HUDEP-2 (cell line): ENCODE measurements around the gene TM9SF3.
A peak's percentile ranks its signal among the peaks of the same experiment; 100 is the strongest.
"Not testable (repeated sequence)": the region's sequence is repeated elsewhere in the genome, so short reads cannot be mapped to it uniquely, and the experiment has no call there.

ENCODE experiments used
- DNase-seq, 76 experiments: peaks; one replicate each; lab custom pipeline; 2025; ENCODE audit not compliant: unreplicated experiment in 76 of 76; lab: John Stamatoyannopoulos, UW

TM9SF3 gene

DNA sequence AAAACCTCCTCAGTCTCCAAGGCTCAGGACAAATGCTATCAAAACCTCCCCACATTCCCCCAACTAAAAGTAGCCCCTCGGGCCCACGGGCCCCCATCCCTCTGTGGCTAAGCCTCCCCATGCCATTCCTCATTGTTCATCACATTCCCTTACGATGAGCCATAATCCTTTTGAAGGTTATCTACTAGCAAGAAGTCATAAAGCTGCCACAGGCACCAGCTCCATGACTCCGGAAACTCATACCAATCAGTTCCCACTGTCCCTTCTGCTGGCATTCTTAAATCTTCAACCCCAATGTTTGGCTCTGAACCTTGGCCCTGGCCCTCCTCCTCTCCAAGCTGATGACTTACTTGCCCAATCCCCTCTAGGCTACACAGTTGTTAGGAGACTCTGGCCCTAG is 19.4 kb upstream of the TM9SF3 start:
- DNase-seq, result no peak

DNA sequence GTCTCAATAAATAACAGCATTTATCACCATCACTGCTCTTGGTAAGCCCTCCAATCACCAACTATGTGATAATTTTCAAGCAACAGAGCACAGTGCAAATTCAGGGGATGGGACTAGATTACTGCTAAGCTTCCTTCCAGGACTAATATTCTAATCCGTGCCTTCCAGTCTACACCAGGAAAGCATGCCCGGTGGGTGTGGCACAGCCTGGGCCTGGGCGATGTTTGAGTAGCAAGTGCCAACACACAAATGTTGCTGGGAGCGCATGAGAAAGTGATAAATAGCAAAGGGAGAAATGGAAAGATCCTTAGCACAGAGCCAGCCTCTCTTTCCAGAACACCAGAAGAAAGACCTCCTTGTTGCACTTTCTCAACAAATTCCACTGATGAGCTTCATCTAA is 13.5 kb upstream of the TM9SF3 start:
- DNase-seq, result no peak

DNA sequence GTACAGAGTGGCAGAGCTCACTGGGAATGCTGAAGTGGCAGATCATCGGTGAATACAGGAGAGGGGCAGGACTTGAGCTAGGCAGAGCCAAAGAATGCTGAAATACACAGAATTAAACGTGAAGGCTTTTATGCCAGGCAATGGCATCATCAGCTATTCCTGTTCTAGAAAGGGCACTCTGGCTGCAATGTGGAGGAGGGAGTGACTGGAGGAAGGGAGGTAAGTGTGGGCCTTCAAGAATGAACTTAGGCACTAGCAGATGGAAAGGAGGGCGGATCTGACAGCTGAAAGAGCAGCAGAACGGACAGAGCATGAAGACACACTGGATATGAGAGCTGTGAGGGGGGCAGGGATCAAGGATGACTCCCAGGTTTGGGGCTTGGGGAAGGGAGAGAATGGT is 12.0 kb upstream of the TM9SF3 start:
- no peak for DNase-seq

DNA sequence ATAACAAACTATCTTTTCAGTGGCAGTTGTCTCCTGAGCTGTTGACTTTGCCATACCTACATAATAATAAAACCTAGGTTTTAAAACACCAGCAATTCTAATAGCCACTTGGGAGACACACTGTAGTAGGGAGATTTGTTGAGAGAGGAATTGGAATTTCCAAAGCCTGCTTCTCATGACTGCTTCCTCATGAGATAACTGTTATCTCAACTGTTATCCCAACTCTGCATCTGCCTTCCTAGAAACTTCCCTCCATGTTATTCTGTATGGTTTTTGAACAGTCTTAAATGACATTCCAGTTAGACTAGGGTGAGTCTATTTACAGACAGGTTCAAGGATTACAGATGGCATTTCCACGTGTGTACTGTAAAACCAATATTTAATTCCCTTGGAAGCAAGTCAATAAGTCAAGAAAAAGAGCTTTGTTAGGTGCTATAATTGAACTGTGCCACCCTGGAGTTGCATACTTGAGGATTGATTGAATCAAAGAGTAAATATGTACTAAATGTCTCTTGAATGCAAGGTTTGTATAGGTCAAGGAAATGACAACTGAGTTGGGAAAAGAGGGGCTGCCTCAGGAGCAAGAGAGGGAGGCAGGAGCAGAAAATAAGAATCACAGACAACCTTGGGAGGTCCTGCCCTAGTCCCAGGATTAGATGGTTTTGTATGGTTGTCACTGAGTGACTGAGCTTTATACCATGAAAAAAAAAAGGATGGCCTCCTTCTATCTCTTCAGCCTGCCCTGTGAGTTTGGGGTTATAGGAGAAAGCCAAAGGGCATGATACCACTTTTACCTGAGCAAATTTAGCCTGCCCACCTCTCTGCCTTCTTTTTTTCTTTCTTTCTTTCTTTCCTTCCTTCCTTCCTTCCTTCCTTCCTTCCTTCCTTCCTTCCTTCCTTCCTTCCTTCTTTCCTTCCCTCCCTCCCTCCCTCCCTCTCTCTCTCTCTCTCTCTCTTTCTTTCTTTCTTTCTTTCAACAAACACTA is 9.9 kb upstream of the TM9SF3 start:
- DNase-seq, result no peak

DNA sequence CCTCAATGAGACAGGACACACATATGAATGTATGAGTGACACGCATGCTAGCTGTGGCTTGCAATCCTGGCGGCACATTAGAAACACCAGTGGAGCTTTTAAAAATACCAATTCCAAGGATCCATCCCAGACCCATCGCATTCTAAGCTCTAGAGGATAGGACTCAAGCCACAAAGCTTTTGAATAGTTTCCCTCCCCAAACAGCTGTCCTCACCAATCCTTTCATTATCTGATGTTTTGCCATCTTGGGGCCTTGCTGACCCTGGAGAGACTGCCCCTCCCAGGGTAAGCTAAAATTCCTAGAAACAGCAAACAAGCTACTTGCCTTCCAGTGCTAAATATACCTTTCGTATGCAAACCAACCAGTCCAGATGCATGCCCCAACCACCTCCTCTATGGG is 8.9 kb upstream of the TM9SF3 start:
- DNase-seq, result no peak

DNA sequence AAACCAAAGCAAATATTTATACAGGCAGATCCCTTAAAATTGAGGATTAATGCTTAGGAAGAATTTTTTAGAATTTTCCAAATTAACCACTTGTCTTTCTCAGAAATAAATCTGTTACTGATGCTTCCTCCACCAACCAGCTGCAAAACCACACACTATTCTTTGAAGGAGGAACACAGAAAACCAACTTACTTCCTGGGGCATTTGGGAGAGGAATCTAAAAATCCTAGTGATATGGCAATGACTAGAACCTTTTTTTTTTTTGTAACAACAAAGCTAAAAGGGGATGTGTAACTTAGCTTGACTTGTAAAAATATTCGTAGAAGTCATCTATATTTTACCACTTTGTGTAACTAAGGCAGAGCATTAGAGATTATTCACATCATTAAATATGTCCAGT is 5.1 kb upstream of the TM9SF3 start:
- DNase-seq, result no peak

DNA sequence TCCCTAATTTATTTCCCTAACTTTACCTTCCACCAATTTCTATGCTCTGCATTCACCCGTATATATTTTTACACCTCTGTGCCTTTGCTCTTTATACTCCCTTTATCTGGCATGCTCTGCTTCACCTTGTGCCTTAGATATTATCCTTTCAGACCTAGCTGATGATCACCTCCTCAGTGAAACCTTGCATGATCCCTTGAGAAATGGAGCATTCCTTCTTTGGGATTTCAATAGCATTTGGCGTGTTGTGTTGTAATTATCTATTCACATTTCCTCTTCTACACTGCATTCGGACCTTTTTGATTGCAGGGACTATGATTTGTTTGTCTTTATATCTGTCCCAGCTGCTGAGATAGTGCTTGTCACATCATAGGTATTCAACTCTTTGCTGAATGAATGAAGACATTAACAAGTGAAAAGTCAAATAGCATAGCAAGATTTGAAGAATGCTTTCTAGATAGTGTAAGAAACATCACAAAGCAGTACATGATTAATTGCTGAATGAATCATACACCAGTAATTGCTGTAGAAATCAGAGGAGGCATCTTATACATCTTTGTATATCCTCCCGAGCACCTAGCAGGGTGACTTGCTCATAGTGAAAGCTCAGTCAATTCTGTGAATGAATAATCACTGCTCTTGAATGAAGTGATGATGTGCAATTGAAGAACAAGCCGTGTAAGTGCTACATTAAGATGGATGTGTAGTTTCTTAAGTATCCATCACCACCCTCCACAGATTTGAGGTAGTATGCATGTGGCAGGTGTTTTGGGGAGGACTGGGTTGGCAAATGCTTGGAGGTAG is 2.0 kb upstream of the TM9SF3 start:
- DNase-seq, result no peak

DNA sequence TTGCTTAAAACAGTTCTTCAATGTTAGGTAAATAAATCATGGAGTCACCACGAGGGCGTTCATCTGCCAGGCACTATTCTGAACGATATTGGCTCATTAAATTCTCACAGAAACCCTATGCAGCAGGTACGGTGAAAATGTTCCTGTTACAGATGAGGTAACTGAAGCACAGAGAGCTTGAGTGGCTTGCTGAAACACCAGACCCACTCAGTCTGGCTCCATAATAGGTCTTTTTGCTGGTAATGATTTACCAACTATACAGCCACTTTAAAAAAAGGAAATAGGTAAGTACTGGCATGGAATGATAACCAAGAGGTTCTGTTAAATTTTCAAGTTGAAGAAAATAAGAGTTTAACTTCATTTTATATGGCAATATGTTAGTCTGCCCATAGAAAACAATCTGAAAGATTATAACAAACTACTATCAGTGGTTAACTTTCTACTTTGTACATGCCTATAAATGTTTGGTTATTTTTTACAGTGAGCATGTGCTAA is 1.3 kb upstream of the TM9SF3 start:
- DNase-seq, result no peak

DNA sequence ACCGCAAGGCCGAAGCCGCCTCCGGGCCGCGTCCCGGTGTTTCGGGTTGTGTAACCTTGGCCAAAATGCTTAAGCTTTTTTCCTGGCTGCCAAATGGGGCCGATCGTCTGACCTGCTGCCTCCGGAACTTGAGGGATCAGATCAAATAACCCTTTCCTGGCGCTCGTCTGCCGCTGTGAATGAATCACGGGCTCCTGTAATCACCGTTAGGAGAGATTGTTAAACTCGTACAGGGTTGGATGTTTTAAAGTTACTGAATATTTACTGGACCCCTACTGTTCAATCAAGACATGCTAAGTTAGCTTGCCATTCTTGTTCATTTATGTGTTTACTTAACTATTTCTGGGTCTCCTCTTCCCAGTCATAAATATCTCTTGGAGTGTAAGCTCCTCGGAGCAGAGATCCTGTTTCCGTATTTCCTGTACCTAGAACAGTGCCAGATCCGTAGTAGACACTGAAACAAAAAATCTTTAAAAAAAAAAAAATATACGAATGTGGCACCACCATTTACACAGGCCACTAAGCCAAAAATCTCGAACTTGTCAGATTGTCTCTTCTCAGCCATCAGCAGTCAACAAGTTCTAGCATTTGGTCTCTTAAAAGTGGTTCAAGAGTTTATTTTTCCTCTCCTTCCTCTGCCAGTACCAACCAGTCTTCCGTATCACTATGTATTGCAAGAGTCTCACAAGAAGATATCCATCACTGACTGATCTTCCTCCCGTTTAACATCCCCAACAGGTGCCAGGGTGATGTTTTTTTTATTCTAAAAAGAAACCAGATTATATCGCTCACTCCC is 650 bp upstream of the TM9SF3 start:
- DNase-seq, result peak in 31 of 76 experiments; percentile 16 to 66 (median 44)

DNA sequence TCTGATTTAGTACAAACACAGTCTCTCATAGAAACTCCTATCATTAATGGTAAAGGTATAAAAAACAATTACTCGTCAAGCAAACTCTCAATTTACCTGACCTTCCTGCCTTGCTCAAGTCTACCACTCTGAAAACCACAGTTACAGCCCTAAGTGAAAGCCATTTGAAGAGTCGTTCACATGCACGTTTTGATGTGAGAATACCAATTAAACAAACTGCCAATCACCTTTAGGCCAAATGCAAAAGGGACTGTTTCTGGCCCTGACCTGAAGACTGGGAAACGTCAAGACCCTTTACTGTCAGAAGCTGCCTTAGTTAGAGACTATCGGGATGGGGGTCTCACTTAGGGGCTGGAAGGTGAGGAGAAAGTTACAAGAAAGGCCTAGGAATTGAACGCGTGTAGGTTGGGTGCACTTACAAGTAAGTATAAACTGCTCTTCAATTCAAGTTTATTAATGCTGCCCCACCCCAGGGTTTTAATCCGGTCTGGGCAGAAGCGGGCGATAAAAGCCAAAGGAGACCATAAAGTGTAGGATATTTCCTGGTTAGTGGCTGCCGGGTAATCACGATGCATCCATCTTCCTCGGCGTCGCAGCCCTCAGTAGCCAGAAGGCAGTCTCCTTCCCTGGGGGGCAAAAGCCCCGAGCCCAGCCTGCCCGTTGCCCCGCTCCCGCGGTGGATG is 935 bp downstream of the TM9SF3 start:
- DNase-seq, result peak in 22 of 76 experiments; percentile 20 to 61 (median 34)

DNA sequence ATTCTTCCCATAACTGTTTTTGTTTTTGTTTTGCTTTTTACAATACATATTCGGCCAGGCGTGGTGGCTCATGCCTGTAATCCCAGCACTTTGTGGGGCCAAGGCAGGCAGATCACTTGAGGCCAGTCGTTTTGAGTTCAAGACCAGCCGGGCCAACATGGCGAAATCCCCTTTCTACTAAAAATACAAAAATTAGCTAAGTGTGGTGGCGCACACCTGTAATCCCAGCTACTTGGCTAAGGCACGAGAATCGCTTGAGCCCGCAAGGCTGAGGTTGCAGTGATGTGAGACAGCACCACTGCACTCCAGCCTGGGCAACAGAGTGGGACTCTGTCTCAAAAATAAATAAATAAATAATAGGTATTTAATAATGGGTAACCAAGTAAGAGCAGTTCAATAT is 2.3 kb downstream of the TM9SF3 start:
- DNase-seq, result no peak

DNA sequence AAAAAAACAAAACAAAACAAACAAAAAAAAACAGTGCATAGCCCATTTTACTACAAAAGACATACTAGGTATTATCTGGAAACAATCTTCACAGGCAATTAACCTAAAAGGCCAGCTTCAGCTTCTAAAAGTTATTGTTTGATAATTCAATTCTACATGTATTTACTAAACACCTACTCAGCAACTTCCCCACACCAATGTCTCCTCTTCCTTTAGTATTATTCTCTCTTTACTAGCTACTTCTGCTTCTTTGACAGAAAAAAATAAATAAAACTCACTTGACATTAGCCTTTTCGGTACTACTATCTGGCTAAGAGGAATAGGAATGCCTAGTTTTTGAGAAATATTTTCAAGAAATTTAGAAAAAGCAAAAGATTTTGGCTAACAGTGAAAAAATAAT is 2.8 kb downstream of the TM9SF3 start:
- DNase-seq, result no peak

DNA sequence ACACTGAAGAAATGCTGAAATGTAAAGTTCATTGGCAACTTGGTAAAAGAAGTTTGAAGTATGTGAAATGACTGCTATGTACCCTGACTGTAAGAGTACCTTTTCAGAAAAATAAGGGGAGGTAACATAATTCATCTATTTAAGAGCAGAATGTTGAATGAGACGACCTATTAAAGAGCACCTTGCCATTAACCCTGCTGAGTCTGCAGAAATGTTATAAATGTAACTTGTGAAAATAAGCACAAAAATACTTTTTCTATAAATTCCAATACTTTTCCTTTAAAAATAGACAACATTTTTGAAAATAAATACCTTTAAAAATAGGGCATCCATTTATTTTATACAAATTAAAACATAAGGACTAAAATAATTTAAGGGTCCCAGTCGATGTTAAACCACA is 7.7 kb downstream of the TM9SF3 start:
- no peak for DNase-seq

DNA sequence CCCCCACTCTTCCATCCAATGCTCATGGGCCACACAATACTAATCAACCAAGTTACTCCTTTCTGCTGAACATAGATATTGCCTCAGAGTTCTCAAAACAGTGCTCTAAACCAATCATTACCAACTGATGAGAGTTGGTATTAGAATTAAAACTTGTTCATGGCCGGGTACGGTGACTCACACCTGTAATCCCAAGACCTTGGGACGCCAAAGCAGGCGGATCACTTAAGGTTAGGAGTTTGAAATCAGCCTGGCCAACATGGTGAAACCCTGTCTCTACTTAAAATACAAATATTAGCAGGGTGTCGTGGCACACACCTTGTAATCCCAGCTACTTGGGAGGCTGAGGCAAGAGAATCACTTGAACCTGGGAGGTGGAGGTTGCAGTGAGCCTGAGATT is 8.2 kb downstream of the TM9SF3 start:
- DNase-seq, result no peak

DNA sequence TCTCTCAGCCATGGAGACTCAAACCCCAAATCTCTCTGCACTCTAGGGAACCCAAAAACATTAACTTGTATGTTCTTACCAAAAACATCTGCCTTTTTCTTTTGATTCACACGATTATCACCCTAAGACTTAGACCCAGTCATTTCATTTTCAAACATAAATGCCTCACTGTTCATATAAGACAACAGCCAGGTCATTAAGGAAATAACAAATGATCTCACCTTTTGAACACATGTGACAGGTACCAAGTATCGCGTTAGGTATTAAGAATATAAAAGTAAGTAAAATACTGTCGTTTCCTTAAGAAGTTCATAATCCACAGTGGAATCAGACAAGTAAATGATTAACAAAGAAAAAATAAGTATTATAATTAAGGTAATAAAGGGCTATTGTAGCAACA is 8.8 kb downstream of the TM9SF3 start:
- no peak for DNase-seq

DNA sequence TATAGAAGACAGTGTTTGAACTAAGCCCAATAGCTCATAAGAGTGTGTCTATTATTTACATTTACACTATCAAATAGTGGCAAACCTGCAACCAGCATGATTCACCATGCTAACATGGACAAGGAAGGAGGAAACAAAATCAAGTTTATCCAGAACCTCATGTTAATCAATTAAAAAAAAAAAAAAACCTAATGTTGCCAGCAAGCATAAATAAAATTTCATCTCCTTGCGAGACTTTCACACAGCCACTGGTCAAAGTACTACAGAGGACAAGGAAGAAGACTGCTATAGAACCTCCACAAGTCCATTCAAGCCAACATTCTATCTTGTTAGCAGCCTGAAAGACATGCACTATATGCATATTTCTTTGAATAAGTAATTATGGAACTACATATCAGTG is 9.7 kb downstream of the TM9SF3 start:
- no peak for DNase-seq

DNA sequence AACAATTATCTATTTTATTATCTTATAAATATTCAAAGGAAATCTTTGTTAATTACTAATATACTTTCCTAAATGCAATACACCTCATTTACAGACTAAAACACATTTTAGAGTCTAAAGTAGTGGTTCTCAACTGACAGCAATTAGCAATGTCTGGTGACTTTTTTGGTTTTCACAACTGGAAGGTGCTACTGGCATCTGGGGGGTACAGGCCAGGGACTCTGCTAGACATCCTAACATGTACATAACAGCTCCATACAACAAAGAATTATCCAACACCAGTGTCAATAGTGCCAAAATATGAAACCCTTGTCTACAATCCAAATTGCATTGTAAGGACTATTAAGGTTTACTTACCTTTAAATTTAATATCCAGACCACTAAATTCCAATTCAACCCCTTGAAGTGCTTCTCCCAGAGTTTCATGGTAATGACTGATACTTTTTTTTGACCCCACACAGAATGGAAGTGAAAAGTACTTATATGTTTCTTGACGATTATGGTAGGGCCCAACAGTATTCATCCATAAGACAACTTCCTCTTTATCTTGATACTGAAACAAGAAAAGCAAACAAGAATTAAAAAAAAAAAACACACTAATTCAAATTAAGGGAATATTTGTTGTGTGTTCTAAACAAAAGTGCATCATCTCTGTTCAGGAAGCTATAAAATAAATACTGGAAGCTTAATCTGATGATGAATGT is 10.4 kb downstream of the TM9SF3 start:
- DNase-seq, result no peak

DNA sequence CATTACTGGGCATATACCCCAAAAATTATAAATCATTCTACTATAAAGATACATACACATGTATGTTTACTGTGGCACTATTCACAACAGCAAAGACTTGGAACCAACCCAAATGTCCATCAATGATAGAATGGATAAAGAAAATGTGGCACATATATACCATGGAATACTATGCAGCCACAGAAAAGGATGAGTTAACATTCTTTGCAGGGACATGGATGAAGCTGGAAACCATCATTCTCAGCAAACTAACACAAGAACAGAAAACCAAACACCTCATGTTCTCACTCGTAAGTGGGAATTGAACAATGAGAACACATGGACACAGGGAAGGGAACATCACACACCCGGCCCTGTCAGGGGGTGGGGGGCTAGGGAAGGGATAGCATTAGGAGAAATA is 12.2 kb downstream of the TM9SF3 start:
- DNase-seq, result not testable (repeated sequence)

DNA sequence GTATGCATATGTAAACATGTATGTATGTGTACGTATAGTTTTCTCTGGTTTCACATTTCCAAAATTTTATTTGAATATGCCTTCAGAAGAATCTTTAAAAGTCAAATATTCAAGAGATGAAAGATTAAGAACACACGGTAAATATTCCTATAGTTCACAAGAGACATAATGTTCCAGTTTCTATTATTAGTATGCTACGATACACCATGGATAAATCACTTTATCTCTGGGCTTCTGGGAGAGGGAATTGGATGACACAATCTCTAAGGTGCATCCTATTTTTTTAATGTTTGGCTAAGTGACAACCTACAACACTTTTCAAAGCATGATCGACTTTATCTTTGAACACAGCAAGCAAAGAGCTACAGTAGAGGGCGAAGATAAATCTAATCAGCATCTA is 13.8 kb downstream of the TM9SF3 start:
- DNase-seq, result peak in 2 of 76 experiments; percentile 15 to 35
